ENCODE results near the gene FMNL2.

- TF ChIP-seq, protein P1, sequence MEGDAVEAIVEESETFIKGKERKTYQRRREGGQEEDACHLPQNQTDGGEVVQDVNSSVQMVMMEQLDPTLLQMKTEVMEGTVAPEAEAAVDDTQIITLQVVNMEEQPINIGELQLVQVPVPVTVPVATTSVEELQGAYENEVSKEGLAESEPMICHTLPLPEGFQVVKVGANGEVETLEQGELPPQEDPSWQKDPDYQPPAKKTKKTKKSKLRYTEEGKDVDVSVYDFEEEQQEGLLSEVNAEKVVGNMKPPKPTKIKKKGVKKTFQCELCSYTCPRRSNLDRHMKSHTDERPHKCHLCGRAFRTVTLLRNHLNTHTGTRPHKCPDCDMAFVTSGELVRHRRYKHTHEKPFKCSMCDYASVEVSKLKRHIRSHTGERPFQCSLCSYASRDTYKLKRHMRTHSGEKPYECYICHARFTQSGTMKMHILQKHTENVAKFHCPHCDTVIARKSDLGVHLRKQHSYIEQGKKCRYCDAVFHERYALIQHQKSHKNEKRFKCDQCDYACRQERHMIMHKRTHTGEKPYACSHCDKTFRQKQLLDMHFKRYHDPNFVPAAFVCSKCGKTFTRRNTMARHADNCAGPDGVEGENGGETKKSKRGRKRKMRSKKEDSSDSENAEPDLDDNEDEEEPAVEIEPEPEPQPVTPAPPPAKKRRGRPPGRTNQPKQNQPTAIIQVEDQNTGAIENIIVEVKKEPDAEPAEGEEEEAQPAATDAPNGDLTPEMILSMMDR (IDR thresholded peaks at IDR 0.05) = no peak
- TF ChIP-seq POLR2AphosphoS5 (IDR thresholded peaks at IDR 0.05; ENCODE audit: low read depth, low read length) = no peak
- TF ChIP-seq REST (IDR thresholded peaks at IDR 0.05; ENCODE audit: insufficient read depth in 1 of 2, low read depth in 2 of 2, low read length in 1 of 2) = no peak
- TF ChIP-seq SIN3A (IDR thresholded peaks at IDR 0.05; ENCODE audit: borderline replicate concordance, insufficient read depth, low read depth, low read length) = no peak
- TF ChIP-seq TCF7L2 (IDR thresholded peaks at IDR 0.05; ENCODE audit: low read depth, low read length) = no peak
Observed at GRCh38 chr2:152505495-152505906, 170.5 kb downstream of the FMNL2 start.

Data from Panc1 (cell line).